ENCODE results near the gene GRK5.

GRCh38 chr10:119438717-119439116, 231.3 kb downstream of the GRK5 start:
- no peak for TF ChIP-seq CTCF (conservative IDR thresholded peaks at IDR 0.05)
- no peak for TF ChIP-seq EZH2 (IDR thresholded peaks at IDR 0.05; ENCODE audit: low read depth)

All from PC-9 (cell line).